Measurements from ENCODE around the gene SLC43A2. TPM values are rescaled to one million over a fixed set of nuclear protein-coding genes. Genes with fewer than 3 reads are reported as not detected.
"Not testable (repeated sequence)": the region's sequence is repeated elsewhere in the genome, so short reads cannot be mapped to it uniquely, and the experiment has no call there.

SLC43A2 gene
- total RNA-seq, 2 donors from 2014 or later: 14.0 to 18.6 TPM

- H3K36me3 Mint-ChIP-seq (ENCODE audit: low read depth): peaks cover 3% of the 10 kb centered on the region
- DNase-seq: no peak
- H3K4me1 Mint-ChIP-seq: peaks cover 34% of the 10 kb centered on the region
- H3K9me3 ChIP-seq (ENCODE audit: control insufficient read depth, low read length): no peaks in the 10 kb centered on the region
- WGBS, 2 experiments (ENCODE audit: insufficient coverage in 1 of 2, insufficient read length in 1 of 2): 86% methylated on average over 15 to 19 of the region's 19 CpGs
- no peak overlapping the region for H3K27ac ChIP-seq (ENCODE audit: low read depth, low read length)
- H3K9me3 Mint-ChIP-seq: no peaks in the 10 kb centered on the region
- H3K4me1 ChIP-seq (ENCODE audit: control insufficient read depth, insufficient read depth, low read length): peaks cover 2% of the 10 kb centered on the region
- H3K27me3 Mint-ChIP-seq (ENCODE audit: insufficient read depth): peaks cover 9% of the 10 kb centered on the region
- H3K36me3 ChIP-seq (ENCODE audit: control insufficient read depth, insufficient read depth, low read length): no peaks in the 10 kb centered on the region
- TF ChIP-seq, protein P1, sequence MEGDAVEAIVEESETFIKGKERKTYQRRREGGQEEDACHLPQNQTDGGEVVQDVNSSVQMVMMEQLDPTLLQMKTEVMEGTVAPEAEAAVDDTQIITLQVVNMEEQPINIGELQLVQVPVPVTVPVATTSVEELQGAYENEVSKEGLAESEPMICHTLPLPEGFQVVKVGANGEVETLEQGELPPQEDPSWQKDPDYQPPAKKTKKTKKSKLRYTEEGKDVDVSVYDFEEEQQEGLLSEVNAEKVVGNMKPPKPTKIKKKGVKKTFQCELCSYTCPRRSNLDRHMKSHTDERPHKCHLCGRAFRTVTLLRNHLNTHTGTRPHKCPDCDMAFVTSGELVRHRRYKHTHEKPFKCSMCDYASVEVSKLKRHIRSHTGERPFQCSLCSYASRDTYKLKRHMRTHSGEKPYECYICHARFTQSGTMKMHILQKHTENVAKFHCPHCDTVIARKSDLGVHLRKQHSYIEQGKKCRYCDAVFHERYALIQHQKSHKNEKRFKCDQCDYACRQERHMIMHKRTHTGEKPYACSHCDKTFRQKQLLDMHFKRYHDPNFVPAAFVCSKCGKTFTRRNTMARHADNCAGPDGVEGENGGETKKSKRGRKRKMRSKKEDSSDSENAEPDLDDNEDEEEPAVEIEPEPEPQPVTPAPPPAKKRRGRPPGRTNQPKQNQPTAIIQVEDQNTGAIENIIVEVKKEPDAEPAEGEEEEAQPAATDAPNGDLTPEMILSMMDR (conservative IDR thresholded peaks at IDR 0.05): no peak
- no peak overlapping the region for H3K4me3 ChIP-seq (ENCODE audit: low read length)
- peak overlapping the region; percentile 78 for H3K4me3 Mint-ChIP-seq
- peak overlapping the region; percentile 81 for H3K27ac Mint-ChIP-seq
- H3K9ac ChIP-seq (ENCODE audit: extremely low read depth, low read length, poor library complexity, severe bottlenecking): no peak overlapping the region
- no peaks in the 10 kb centered on the region for H3K27me3 ChIP-seq (ENCODE audit: control insufficient read depth, insufficient read depth, low read length, poor library complexity, severe bottlenecking)
These were observed 64.6 kb downstream of the SLC43A2 start for GRCh38 chr17:1563786-1564613.

DNA sequence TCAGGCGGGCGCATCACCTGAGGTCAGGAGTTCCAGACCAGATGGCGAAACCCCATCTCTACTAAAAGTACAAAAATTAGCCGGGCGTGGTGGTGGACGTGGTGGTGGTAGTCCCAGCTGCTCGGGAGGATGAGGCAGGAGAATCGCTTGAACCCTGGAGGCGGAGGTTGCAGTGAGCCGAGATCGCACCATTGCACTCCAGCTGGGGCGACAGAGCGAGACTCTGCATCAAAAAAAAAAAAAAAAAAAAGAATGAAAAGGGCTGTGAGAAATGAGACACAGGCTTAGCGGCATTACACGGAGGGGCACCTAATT lies 65.2 kb downstream of the SLC43A2 start:
- not testable (repeated sequence) for H3K36me3 ChIP-seq (ENCODE audit: control insufficient read depth, insufficient read depth, low read length); H3K9ac ChIP-seq (ENCODE audit: extremely low read depth, low read length, poor library complexity, severe bottlenecking); H3K36me3 Mint-ChIP-seq (ENCODE audit: low read depth); H3K4me3 ChIP-seq (ENCODE audit: low read length); H3K27me3 Mint-ChIP-seq (ENCODE audit: insufficient read depth); H3K9me3 Mint-ChIP-seq; H3K27ac ChIP-seq (ENCODE audit: low read depth, low read length); H3K27me3 ChIP-seq (ENCODE audit: control insufficient read depth, insufficient read depth, low read length, poor library complexity, severe bottlenecking); H3K4me1 ChIP-seq (ENCODE audit: control insufficient read depth, insufficient read depth, low read length); DNase-seq; H3K9me3 ChIP-seq (ENCODE audit: control insufficient read depth, low read length)
- Mint-ChIP-seq H3K27ac (peak overlapping the region; percentile 81), H3K4me3 (peak overlapping the region; percentile 78), H3K4me1 (peaks cover 34% of the 10 kb centered on the region)
- 93 to 97% methylated on average over 6 to 15 of the region's 15 CpGs for WGBS, 2 experiments (ENCODE audit: insufficient coverage in 1 of 2, insufficient read length in 1 of 2)

- Mint-ChIP-seq H3K4me1 (peaks cover 34% of the 10 kb centered on the region), H3K4me3 (peak overlapping the region; percentile 78), H3K9me3 (no peaks in the 10 kb centered on the region), H3K36me3 (ENCODE audit: low read depth) (peaks cover 10% of the 10 kb centered on the region), H3K27me3 (ENCODE audit: insufficient read depth) (peaks cover 9% of the 10 kb centered on the region), H3K27ac (no peak overlapping the region)
- H3K4me1 ChIP-seq (ENCODE audit: control insufficient read depth, insufficient read depth, low read length): peaks cover 2% of the 10 kb centered on the region
- H3K9ac ChIP-seq (ENCODE audit: extremely low read depth, low read length, poor library complexity, severe bottlenecking): no peak overlapping the region
- no peaks in the 10 kb centered on the region for H3K27me3 ChIP-seq (ENCODE audit: control insufficient read depth, insufficient read depth, low read length, poor library complexity, severe bottlenecking)
- WGBS, 2 experiments (ENCODE audit: insufficient coverage in 1 of 2, insufficient read length in 1 of 2): 0% methylated on average over 26 to 57 of the region's 62 CpGs
- peak overlapping the region; percentile 85 for H3K4me3 ChIP-seq (ENCODE audit: low read length)
- peaks cover 4% of the 10 kb centered on the region for H3K36me3 ChIP-seq (ENCODE audit: control insufficient read depth, insufficient read depth, low read length)
- peak; percentile 87 for DNase-seq
- no peaks in the 10 kb centered on the region for H3K9me3 ChIP-seq (ENCODE audit: control insufficient read depth, low read length)
- peak overlapping the region; percentile 10 for H3K27ac ChIP-seq (ENCODE audit: low read depth, low read length)
- TF ChIP-seq, protein P1 (conservative IDR thresholded peaks at IDR 0.05): no peak
These were observed 66.4 kb downstream of the SLC43A2 start for GRCh38 chr17:1562176-1562643.

Measured in endodermal cell (in vitro differentiated cells).